Activated CD8-positive, alpha-beta memory T cell treated with anti-CD3 and anti-CD28 coated beads for 1 hour (primary cell): ENCODE results near the gene TEDC1.
A peak's percentile ranks its signal among the peaks of the same experiment; 100 is the strongest.

Source experiments
- DNase-seq, 2 donors: peaks; one replicate each; pipeline ENCODE4 v3.0.0-alpha.2; 2020; ENCODE audit warnings: low read depth in 1 of 2; ENCODE audit errors: extremely low read depth in 1 of 2

Gene TEDC1, protein sequence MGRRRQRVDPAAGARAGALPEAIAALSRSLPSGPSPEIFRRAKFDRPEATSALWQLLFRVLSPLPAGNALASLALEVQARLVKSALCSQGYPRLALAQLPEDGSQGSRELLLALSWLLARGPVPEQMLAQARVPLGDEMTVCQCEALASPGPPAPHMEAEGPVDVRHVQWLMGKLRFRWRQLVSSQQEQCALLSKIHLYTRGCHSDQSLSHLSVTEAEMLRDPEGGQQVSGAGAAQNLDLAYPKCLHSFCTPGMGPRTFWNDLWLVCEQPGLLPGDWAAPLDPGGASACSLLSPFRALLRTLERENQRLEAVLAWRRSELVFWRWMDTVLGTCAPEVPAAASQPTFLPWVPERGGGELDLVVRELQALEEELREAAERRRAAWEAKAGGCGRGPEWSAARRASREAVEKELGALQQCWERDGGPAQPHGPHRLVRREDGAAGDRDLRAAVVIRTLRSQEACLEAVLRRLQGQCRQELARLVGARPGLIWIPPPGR

DNA sequence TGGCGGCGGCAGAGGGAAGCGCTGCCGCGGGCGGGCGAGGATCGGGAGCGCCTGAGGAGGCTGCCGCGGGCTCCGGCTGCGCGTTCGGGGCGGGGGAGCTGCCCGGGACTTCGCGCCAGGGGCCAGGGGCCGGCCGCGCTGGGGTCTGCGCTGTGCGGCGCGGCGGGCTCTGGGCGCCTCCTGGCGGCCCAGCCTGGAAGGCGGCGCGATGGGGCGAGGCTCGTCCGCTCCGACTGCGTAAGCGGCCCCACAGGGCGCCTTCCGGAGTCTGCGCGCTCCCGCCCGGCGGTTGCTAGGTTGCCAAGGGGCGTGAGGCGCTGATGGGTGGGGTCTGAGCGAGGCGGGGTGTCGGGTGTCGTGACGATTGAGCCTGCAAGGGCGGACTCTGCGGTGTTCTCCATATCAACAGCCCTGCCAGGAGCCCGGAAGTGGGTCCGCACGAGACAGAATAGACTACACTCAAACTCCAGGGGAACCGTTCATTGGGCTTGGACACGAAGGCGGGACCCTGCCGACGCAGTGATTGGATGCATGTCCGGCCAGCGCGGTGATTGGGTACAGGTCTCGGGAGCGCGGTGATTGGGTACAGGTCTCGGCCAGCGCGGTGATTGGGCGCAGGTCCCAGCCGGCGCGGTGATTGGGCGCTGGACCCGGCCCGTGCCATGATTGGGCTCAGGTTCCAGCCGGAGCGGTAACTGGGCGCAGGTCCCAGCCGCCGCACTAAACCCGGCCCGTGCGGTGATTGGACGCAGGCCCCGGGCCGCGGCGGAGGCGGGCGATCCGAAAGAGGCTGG is at the start of gene TEDC1:
Gene TEDC1 (plus strand): TSS at position 675 of the 794 bp plus-strand sequence. CDS start 130 bp downstream, outside the sequence.
- peak; percentile 96 to 98 for DNase-seq

DNA sequence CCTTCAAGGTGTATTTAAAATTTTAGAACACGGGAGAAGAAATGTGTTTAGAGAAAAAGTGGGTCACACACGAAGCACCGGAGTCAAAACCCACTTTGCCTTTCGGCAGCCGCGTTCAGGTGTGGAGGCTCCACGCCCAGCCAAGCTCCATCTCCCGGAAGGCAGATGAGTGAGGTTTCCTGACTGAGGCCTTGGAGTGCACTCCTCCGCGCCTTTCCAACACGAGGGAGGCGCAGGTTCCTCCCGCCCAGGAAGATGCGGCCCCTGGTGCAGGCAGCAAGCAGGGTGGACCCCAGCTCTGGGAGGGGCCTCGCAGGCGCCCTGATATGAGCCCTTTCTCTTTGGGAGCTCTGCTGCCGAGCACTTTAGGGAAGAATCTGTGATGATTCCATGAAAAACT is 48.9 kb upstream of the TEDC1 start:
- DNase-seq: no peak

DNA sequence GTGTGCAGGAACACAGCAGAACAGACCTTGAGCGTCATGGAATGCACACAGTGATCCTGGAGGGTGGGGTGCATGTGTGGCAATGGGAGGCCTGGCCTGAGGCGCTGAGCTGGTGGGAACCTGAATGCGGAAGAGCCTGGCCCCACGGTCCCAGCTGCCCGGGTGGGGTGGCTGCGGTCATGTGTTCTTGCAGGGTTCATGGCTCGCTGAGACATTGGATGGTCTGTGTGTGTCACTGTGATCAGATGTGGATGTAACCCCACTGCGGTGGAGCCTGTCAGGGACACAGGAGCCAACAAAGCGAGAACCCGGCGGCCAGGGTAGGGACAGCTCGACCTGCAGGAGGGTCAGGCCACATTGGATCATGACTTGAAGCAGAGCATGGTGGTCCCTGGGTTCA is 48.2 kb upstream of the TEDC1 start:
- DNase-seq: no peak

DNA sequence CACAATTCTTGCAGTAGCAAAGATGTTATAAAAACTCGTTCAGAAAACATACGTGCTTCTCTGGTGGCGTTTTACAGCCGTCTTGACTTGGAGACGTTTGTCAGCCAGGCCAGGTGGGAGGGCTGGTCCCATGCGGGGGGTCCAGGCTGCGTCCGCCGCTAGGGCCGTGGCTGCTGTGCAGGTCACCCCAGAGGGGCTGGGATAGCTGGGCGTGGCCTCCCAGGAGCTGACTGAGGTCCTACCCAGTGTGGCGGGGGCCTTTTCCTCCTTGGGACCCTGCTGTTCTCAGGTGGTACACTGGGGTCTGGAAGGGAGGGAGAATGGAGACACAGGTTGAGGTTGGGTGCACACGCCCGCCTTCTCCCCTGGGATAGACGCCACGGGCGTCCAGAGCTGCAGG is 46.2 kb upstream of the TEDC1 start:
- no peak for DNase-seq

- no peak for DNase-seq
Observed at GRCh38 chr14:105445290-105445689, 45.8 kb upstream of the TEDC1 start.

GRCh38 chr14:105445901-105446845 is 44.9 kb upstream of the TEDC1 start:
- DNase-seq: no peak

DNA sequence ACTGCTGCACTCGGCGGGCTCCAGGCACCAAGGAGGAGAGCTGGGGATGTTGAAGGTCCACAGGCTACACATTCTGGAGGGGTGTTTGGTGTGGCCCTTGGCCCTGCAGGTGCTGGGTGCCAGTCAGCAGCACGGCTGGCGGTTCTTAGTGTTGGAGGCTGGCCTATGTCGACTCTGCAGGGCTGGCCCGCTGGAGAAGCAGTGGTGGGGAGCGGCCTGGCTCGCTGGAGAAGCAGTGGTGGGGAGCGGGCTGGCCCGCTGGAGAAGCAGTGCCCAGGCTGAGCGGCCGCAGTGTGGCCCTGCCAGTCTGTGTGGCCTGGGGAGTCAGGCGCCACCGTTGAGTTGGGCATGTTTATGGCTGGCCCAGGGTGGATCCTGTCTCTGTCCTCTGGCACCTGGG is 44.1 kb upstream of the TEDC1 start:
- DNase-seq: no peak

GRCh38 chr14:105447651-105448640 is 43.1 kb upstream of the TEDC1 start:
- DNase-seq: no peak

DNA sequence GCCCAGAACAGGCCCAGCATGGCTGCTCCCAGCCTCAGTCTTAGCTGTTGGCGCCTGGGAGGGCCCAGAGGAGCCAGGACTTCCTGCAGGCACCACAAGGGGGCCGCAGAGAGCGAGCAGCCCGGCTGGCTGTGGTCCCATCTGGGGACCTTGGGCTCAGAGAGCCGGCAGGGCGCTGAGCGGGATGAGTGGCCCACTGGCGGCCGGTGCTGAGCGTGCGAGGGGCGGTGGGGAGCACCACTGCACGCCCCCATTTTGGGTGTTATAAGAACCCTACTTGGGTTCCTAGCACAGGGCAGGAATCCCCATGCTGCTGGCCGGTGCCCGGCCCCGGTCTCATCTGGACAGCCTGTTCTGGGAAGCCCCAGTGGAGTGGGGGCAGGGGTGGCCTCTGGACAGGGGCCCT is 42.3 kb upstream of the TEDC1 start:
- peak; percentile 37 to 56 for DNase-seq

DNA sequence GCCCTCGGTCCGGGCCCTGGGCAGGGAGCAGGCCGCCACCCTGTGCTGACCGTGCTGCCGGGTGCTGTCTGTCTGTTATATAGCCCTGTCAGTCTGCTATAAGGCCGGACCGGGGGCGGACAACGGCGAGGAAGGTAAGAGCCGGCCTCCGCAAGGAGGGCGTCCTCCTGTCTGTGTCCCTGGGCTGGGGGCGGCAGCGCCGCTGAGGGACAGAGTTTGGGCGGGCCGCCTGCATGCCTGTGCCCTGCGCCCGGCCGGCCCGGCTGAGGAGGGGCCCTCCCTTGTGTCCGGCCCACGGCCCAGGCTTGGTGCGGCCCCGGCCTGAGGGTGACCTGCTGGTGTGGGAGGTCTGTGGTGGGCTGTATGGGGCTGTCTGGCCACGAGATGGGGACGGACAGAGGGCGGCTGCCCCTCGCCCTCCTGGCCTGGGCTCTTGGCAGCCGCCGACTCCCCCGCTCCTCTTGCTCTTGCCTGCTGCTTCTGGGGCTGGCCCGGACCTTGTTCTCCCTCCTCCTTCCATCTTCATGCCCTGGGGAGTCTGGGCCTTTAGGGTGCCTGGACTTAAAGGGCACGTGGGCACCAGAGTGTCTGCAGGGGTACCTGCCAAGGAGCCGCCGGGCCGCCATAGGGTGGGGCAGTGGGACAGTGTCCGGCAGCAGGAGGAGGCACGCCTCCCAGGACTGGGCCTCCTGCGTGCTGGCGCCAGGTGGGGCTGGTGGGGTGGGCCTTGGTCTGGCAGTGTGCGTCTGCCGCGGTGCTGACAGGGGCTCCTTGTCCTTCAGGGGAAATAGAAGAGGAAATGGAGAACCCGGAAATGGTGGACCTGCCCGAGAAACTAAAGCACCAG is 41.5 kb upstream of the TEDC1 start:
- no peak for DNase-seq

- no peak for DNase-seq
Observed at GRCh38 chr14:105450123-105450505, 40.9 kb upstream of the TEDC1 start.

DNA sequence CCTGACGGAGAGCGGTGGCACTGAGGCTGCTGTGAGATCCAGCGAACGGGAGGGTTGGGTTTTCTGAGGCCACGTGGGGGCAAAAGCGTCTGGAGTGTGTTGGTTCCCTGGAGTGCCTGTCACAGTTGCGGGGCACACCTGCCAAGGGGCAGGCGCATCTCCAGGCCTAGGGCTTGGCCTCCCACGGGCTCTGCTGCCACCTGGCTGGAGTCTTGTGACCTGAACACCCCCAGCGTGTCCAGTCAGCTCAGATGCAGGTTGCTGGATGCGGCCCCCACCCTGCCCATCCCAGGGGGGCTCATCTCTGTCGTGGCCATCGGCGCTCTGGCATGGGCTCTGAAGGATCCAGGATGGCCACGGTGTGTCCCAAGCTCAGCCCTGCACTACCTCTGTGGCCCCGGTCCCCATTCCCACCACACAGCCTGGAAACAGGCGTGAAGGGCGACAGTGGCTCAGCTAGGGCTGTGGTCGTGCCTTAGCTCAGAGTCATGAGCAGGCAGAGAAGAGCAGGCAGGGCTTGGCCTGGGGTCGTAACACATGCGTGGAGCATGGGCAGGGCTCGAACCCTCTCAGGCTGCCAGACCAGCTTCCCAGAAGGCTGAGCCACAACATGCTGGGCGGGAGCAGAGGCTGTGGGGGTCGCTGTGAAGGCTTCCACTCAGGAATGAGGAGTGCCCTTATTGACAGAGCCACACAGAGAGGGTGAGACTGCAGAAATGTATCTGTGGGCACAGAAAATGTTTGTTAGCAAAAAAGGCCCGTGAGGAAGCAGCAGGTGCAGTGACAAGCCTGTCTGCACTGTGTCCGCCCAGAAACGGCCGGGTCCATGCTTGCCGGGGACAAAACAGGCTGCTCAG is 40.0 kb upstream of the TEDC1 start:
- DNase-seq: no peak

GRCh38 chr14:105452963-105453362 is 38.1 kb upstream of the TEDC1 start:
- DNase-seq: no peak

GRCh38 chr14:105453847-105454246 is 37.2 kb upstream of the TEDC1 start:
- DNase-seq: no peak

DNA sequence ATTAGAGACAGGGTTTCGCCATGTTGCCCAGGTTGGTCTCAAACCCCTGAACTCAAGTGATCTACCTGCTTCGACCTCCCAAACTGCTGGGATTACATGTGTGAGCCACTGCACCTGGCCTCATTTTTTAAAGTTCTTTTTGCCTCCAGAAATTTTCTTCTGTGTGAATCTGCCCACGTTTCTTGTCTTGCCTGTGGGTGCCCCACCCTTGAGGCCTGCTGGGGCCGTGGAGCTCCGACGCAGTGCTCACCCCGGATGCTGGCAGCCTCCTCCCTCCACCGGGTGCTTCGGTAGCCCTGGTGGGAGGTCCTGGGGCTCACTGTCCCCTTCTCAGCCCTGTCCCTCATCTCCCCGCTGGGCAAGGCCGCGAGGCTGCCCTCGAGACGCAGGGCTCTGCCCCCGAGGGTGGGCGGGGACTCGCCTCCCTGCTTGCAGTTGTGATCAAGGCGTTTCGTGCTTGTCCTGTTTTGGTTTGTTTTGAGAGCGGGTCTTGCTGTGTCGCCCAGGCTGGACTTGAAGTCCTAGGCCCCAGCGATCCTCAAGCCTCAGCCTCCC is 35.9 kb upstream of the TEDC1 start:
- DNase-seq: no peak

GRCh38 chr14:105455766-105456660 is 35.0 kb upstream of the TEDC1 start:
- no peak for DNase-seq
